Gastrocnemius medialis (tissue), 4 donors: ENCODE data around the gene MACROD2.

ENCODE experiments used
- CTCF ChIP-seq, 5 experiments: fragments of 450-650 bp in 3 of 5; fragments of 200-600 bp in 2 of 5; sonication (generic) in 2 of 5; IDR thresholded peaks in 4 of 5; conservative IDR thresholded peaks in 1 of 5; 1 replicate in 4 of 5; 2 replicates in 1 of 5; pipeline ENCODE4 v1.5.1; 2016 to 2019; ENCODE audit warnings: antibody characterized with exemption in 5 of 5, mild to moderate bottlenecking in 3 of 5, moderate library complexity in 3 of 5
- POLR2A ChIP-seq, 2 donors: fragments of 450-650 bp; IDR thresholded peaks; one replicate each; pipeline ENCODE4 v1.6.1; 2017; ENCODE audit warnings: antibody characterized with exemption in 2 of 2, mild to moderate bottlenecking in 2 of 2, moderate library complexity in 2 of 2

GRCh38 chr20:14599613-14600012, 604.3 kb downstream of the MACROD2 start:
- TF ChIP-seq CTCF (IDR thresholded peaks at IDR 0.05 in 4 of 5, conservative IDR thresholded peaks at IDR 0.05 in 1 of 5) (no peak), POLR2A (IDR thresholded peaks at IDR 0.05) (no peak)
